Mammary epithelial cell (primary cell): ENCODE data around the gene FBXW4.

Experiments
- CTCF ChIP-seq, 2 donors: IDR thresholded peaks in 1 of 2; conservative IDR thresholded peaks in 1 of 2; 2 replicates each; pipeline ENCODE4 v1.5.1; 2011 to 2012; ENCODE audit warnings: inconsistent platforms in 2 of 2, low read length in 2 of 2, mild to moderate bottlenecking in 2 of 2, control low read depth in 1 of 2, low read depth in 1 of 2; ENCODE audit not compliant: insufficient read depth in 1 of 2; ENCODE audit errors: extremely low read depth in 1 of 2
- EZH2 ChIP-seq: IDR thresholded peaks from 2 replicates; pipeline ENCODE4 v1.6.1; 2012; ENCODE audit warnings: low read length, inconsistent platforms, borderline replicate concordance

- TF ChIP-seq CTCF (conservative IDR thresholded peaks at IDR 0.05 in 1 of 2, IDR thresholded peaks at IDR 0.05 in 1 of 2; ENCODE audit: extremely low read depth in 1 of 2, insufficient read depth in 1 of 2, low read depth in 1 of 2, low read length in 2 of 2) = no peak
- TF ChIP-seq EZH2 = no peak
These were observed 4.5 kb downstream of the FBXW4 start for GRCh38 chr10:101690461-101690860.
